H9 (cell line): Measurements from ENCODE around the gene HYDIN. TPM values are rescaled to one million over a fixed set of nuclear protein-coding genes. Genes with fewer than 3 reads are reported as not detected.

Experiments used
- DNase-seq: peaks from one replicate; pipeline ENCODE4 v3.0.0-alpha.2; 2017
- H2AFZ ChIP-seq: one replicate; pipeline ENCODE4 v1.6.1; 2013; ENCODE audit warnings: mild to moderate bottlenecking, low read length, control low read depth, moderate library complexity
- H2AK5ac ChIP-seq: 2 replicates; pipeline ENCODE4 v1.6.1; 2013; ENCODE audit warnings: low read length, control low read depth, mixed read lengths; ENCODE audit not compliant: insufficient read length
- H2BK120ac ChIP-seq: one replicate; pipeline ENCODE4 v1.6.1; 2013; ENCODE audit warnings: low read depth, mild to moderate bottlenecking, low read length, control low read depth, inconsistent platforms; ENCODE audit not compliant: poor library complexity, severe bottlenecking
- H2BK12ac ChIP-seq: 2 replicates; pipeline ENCODE4 v1.6.1; 2013; ENCODE audit warnings: low read length, control low read depth, mixed read lengths, low read depth; ENCODE audit not compliant: insufficient read length
- H2BK15ac ChIP-seq: 2 replicates; pipeline ENCODE4 v1.6.1; 2013; ENCODE audit warnings: low read depth, low read length, control low read depth
- H2BK20ac ChIP-seq: one replicate; pipeline ENCODE4 v1.6.1; 2013; ENCODE audit warnings: low read depth, mild to moderate bottlenecking, low read length, control low read depth, inconsistent platforms; ENCODE audit not compliant: poor library complexity, severe bottlenecking
- H2BK5ac ChIP-seq: 2 replicates; pipeline ENCODE4 v1.6.1; 2013; ENCODE audit warnings: low read length, control low read depth, mixed read lengths; ENCODE audit not compliant: insufficient read length
- H3K14ac ChIP-seq: 2 replicates; pipeline ENCODE4 v1.6.1; 2013; ENCODE audit warnings: low read length, control low read depth; ENCODE audit not compliant: insufficient read depth
- H3K18ac ChIP-seq: 2 replicates; pipeline ENCODE4 v1.6.1; 2013; ENCODE audit warnings: low read depth, mild to moderate bottlenecking, mixed read lengths, low read length, control low read depth; ENCODE audit not compliant: insufficient read length
- H3K23ac ChIP-seq: 2 replicates; pipeline ENCODE4 v1.6.1; 2013; ENCODE audit warnings: low read length, control low read depth, mixed read lengths, low read depth; ENCODE audit not compliant: insufficient read length
- H3K23me2 ChIP-seq: 2 replicates; pipeline ENCODE4 v1.6.1; 2013; ENCODE audit warnings: low read depth, mild to moderate bottlenecking, mixed read lengths, low read length, control low read depth; ENCODE audit not compliant: insufficient read length, poor library complexity, severe bottlenecking
- H3K27ac ChIP-seq: 2 replicates; pipeline ENCODE4 v1.5.1; 2013; ENCODE audit warnings: low read length, control low read depth, mixed read lengths, low read depth; ENCODE audit not compliant: insufficient read length
- H3K27me3 ChIP-seq: 2 replicates; pipeline ENCODE4 v1.6.1; 2013; ENCODE audit warnings: low read length, control low read depth, inconsistent platforms; ENCODE audit not compliant: insufficient read depth
- H3K4ac ChIP-seq: 2 replicates; pipeline ENCODE4 v1.6.1; 2013; ENCODE audit warnings: low read depth, mild to moderate bottlenecking, control low read depth, inconsistent platforms, low read length, moderate library complexity
- H3K4me1 ChIP-seq: 2 replicates; pipeline ENCODE4 v1.6.1; 2013; ENCODE audit warnings: low read length, control low read depth, inconsistent platforms; ENCODE audit not compliant: insufficient read depth
- H3K4me2 ChIP-seq: 2 replicates; pipeline ENCODE4 v1.6.1; 2013; ENCODE audit warnings: low read length, control low read depth, mixed read lengths; ENCODE audit not compliant: insufficient read length, insufficient read depth
- H3K56ac ChIP-seq: 2 replicates; pipeline ENCODE4 v1.6.1; 2013; ENCODE audit warnings: low read depth, mild to moderate bottlenecking, mixed read lengths, low read length, control low read depth; ENCODE audit not compliant: insufficient read length
- H3K79me1 ChIP-seq: 2 replicates; pipeline ENCODE4 v1.6.1; 2013; ENCODE audit warnings: low read depth, mild to moderate bottlenecking, moderate library complexity, low read length, control low read depth, inconsistent platforms; ENCODE audit not compliant: insufficient read depth, poor library complexity, severe bottlenecking
- H3K79me2 ChIP-seq: 2 replicates; pipeline ENCODE4 v1.6.1; 2013; ENCODE audit warnings: low read length, control low read depth, inconsistent platforms; ENCODE audit not compliant: insufficient read depth
- H3K9ac ChIP-seq: 2 replicates; pipeline ENCODE4 v1.6.1; 2013; ENCODE audit warnings: low read length, control low read depth, mixed read lengths; ENCODE audit not compliant: insufficient read length; ENCODE audit errors: extremely low read depth
- H3K9me3 ChIP-seq: one replicate; pipeline ENCODE4 v1.6.1; 2013; ENCODE audit warnings: low read depth, low read length, inconsistent platforms; ENCODE audit not compliant: control insufficient read depth
- H3T11ph ChIP-seq: one replicate; pipeline ENCODE4 v1.6.1; 2013; ENCODE audit warnings: mild to moderate bottlenecking, low read length, control low read depth, inconsistent platforms
- H4K20me1 ChIP-seq: one replicate; pipeline ENCODE4 v1.6.1; 2013; ENCODE audit not compliant: control insufficient read depth, insufficient read length, insufficient read depth
- H4K5ac ChIP-seq: 2 replicates; pipeline ENCODE4 v1.6.1; 2013; ENCODE audit warnings: low read depth, mild to moderate bottlenecking, mixed read lengths, low read length, control low read depth; ENCODE audit not compliant: insufficient read length
- H4K8ac ChIP-seq: replicated peaks from 2 replicates; pipeline ENCODE4 v1.6.1; 2013; ENCODE audit warnings: low read length, control low read depth, mixed read lengths, low read depth; ENCODE audit not compliant: insufficient read length
- H4K91ac ChIP-seq: 2 replicates; pipeline ENCODE4 v1.6.1; 2013; ENCODE audit warnings: low read depth, mild to moderate bottlenecking, moderate library complexity, mixed read lengths, low read length, control low read depth; ENCODE audit not compliant: insufficient read length
- H3K27ac Mint-ChIP-seq, 3 experiments: 2 replicates in 2 of 3; 3 replicates in 1 of 3; pipeline ENCODE4 v1.8.0; 2020 to 2021; ENCODE audit warnings: mixed read lengths in 3 of 3, mild to moderate bottlenecking in 1 of 3, moderate library complexity in 1 of 3
- H3K27me3 Mint-ChIP-seq: 2 replicates; pipeline ENCODE4 v1.8.0; 2021; ENCODE audit warnings: low read depth, mild to moderate bottlenecking, moderate library complexity, mixed read lengths
- H3K36me3 Mint-ChIP-seq, 3 experiments: 2 replicates in 2 of 3; 3 replicates in 1 of 3; pipeline ENCODE4 v1.8.0; 2020 to 2021; ENCODE audit warnings: low read depth in 3 of 3, mixed read lengths in 3 of 3; ENCODE audit not compliant: insufficient read depth in 1 of 3
- H3K4me1 Mint-ChIP-seq, 2 experiments: 2 replicates each; pipeline ENCODE4 v1.8.0; 2020; ENCODE audit warnings: mixed read lengths in 2 of 2
- H3K4me3 Mint-ChIP-seq, 2 experiments: 2 replicates in 1 of 2; 3 replicates in 1 of 2; pipeline ENCODE4 v1.8.0; 2020 to 2021; ENCODE audit warnings: mild to moderate bottlenecking in 2 of 2, mixed read lengths in 2 of 2, moderate library complexity in 1 of 2
- H3K9me3 Mint-ChIP-seq, 2 experiments: 2 replicates in 1 of 2; 3 replicates in 1 of 2; pipeline ENCODE4 v1.8.0; 2020; ENCODE audit warnings: mild to moderate bottlenecking in 2 of 2, mixed read lengths in 2 of 2, moderate library complexity in 1 of 2
- WGBS: extraction: QIAGEN DNeasy Blood & Tissue Kit; methylation state at CpG from one replicate; pipeline ENCODE4 v1.1.7; 2013; ENCODE audit warnings: missing lambda C conversion rate, low lambda C conversion rate, mixed read lengths; ENCODE audit not compliant: insufficient read length; ENCODE audit errors: extremely low coverage; 5-methylcytosine and 5-hydroxymethylcytosine counted together
- total RNA-seq: library from RNA; stranded (reverse); gene quantifications from 2 replicates; pipeline ENCODE4 v1.2.1, GENCODE V29; 2021
- TF ChIP-seq, protein P1 (sequence below): fragments of 200-600 bp; sonication (generic); conservative IDR thresholded peaks from 3 replicates; pipeline ENCODE4 v1.8.0; 2021; ENCODE audit warnings: antibody characterized with exemption, mild to moderate bottlenecking

The HYDIN gene
- total RNA-seq, 1 experiment from 2014 or later, result 1.7 TPM

DNA sequence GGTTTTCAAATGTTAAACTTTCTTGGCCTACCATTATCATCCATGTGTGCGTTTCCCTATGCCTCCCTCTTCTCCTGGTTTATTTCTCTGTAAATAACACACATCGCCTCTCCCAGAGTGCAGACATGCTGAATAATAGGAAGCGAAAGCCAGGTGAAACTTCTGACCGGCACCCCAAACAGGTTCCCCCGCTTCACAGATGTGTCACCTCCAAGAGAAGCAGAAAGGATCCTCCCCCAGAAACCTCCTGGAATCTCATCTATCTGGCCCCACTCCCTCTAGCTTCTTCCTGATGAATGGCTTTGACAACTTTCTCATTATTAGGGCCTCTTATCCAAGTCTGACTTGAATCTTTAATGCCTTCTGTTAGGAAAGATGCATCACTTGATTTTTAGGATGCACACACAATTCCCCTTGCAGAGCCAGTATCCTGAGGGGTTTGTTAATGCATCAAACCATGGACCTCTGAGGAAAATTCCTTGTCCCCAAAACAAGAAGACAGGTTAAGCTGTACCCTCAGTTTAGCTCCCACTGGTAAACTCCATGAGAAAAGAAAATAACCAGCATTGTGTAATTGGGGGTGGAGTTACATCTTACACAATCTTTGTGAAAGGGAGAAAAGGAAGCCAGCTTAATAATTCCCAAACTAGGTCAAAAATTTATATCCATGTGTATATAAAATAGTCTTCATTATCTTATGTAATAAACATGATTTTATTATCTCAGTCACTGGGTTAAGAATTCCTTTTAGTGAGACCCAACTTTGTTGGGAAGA lies 20.1 kb upstream of the HYDIN start:
- no peaks in the 10 kb centered on the region for H3K23me2 ChIP-seq
- H3K9me3 ChIP-seq, result no peaks in the 10 kb centered on the region
- no peak overlapping the region for H4K5ac ChIP-seq
- no peak overlapping the region for H4K91ac ChIP-seq
- H3K4ac ChIP-seq, result no peak overlapping the region
- H3K56ac ChIP-seq, result no peak overlapping the region
- no peak overlapping the region for H3K27ac ChIP-seq
- H2BK5ac ChIP-seq, result no peak overlapping the region
- no peaks in the 10 kb centered on the region for H3K27me3 ChIP-seq
- WGBS, result no CpG with 5 or more reads among the region's 5 CpGs
- H3K23ac ChIP-seq, result no peak overlapping the region
- H2BK15ac ChIP-seq, result no peak overlapping the region
- H2BK120ac ChIP-seq, result no peak overlapping the region
- peaks cover 25% of the 10 kb centered on the region in 2 experiments for H3K4me1 Mint-ChIP-seq
- H3K14ac ChIP-seq, result no peak overlapping the region
- H3K4me1 ChIP-seq, result peaks cover 4% of the 10 kb centered on the region; the same call in 1 of the 2 replicates
- no peak overlapping the region for H3K4me2 ChIP-seq
- H3T11ph ChIP-seq, result no peak overlapping the region
- TF ChIP-seq, protein P1, sequence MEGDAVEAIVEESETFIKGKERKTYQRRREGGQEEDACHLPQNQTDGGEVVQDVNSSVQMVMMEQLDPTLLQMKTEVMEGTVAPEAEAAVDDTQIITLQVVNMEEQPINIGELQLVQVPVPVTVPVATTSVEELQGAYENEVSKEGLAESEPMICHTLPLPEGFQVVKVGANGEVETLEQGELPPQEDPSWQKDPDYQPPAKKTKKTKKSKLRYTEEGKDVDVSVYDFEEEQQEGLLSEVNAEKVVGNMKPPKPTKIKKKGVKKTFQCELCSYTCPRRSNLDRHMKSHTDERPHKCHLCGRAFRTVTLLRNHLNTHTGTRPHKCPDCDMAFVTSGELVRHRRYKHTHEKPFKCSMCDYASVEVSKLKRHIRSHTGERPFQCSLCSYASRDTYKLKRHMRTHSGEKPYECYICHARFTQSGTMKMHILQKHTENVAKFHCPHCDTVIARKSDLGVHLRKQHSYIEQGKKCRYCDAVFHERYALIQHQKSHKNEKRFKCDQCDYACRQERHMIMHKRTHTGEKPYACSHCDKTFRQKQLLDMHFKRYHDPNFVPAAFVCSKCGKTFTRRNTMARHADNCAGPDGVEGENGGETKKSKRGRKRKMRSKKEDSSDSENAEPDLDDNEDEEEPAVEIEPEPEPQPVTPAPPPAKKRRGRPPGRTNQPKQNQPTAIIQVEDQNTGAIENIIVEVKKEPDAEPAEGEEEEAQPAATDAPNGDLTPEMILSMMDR, result no peak
- H3K27me3 Mint-ChIP-seq, result no peaks in the 10 kb centered on the region
- H3K9me3 Mint-ChIP-seq, result no peaks in the 10 kb centered on the region
- no peak for DNase-seq
- no peak overlapping the region for H4K8ac ChIP-seq
- no peaks in the 10 kb centered on the region for H3K36me3 Mint-ChIP-seq
- no peaks in the 10 kb centered on the region for H3K79me1 ChIP-seq
- no peak overlapping the region for H2AFZ ChIP-seq
- H3K27ac Mint-ChIP-seq, result no peak overlapping the region
- no peaks in the 10 kb centered on the region for H3K79me2 ChIP-seq
- H2AK5ac ChIP-seq, result no peak overlapping the region
- no peak overlapping the region for H3K18ac ChIP-seq
- no peak overlapping the region for H2BK12ac ChIP-seq
- H2BK20ac ChIP-seq, result no peak overlapping the region
- H4K20me1 ChIP-seq, result no peaks in the 10 kb centered on the region
- H3K4me3 Mint-ChIP-seq, result no peak overlapping the region
- H3K9ac ChIP-seq, result no peak overlapping the region
